Activated T-helper 1 cell treated with anti-CD3 and anti-CD28 coated beads, Interleukin-12 subunit alpha, Interleukin-12 subunit beta, Interleukin-2, Interleukin-4 antibody, amounts not matched to agents 30 ng/mL and 10 ng/mL and 1 ng/mL, durations not matched to agents 14 hours and 24 hours and 36 hours (primary cell): ENCODE measurements around the gene CHMP1A. TPM values are rescaled to one million over a fixed set of nuclear protein-coding genes. Genes with fewer than 3 reads are reported as not detected.
"Not testable (repeated sequence)": the region's sequence is repeated elsewhere in the genome, so short reads cannot be mapped to it uniquely, and the experiment has no call there.

Source experiments
- DNase-seq: peaks from one replicate; pipeline ENCODE4 v3.0.0; 2021; ENCODE audit warnings: low spot score
- H3K27ac Mint-ChIP-seq: one replicate; pipeline ENCODE4 v1.8.0; 2021; ENCODE audit warnings: mild to moderate bottlenecking, mixed read lengths
- H3K27me3 Mint-ChIP-seq: one replicate; pipeline ENCODE4 v1.8.0; 2022; ENCODE audit warnings: mild to moderate bottlenecking, moderate library complexity, mixed read lengths; ENCODE audit not compliant: insufficient read depth
- H3K36me3 Mint-ChIP-seq: one replicate; pipeline ENCODE4 v1.8.0; 2021; ENCODE audit warnings: low read depth, mixed read lengths
- H3K4me1 Mint-ChIP-seq: one replicate; pipeline ENCODE4 v1.8.0; 2021; ENCODE audit warnings: low read depth, mixed read lengths
- H3K4me3 Mint-ChIP-seq: one replicate; pipeline ENCODE4 v1.8.0; 2021; ENCODE audit warnings: mild to moderate bottlenecking, moderate library complexity, mixed read lengths
- H3K9me3 Mint-ChIP-seq: one replicate; pipeline ENCODE4 v1.8.0; 2021; ENCODE audit warnings: mixed read lengths
- intact Hi-C: fragments of 100-400 bp; cut with micrococcal nuclease; formaldehyde crosslinking; loops from one replicate; pipeline ENCODE4 v1.15.1; 2024
- total RNA-seq: library from RNA; stranded (reverse); gene quantifications from 2 replicates; pipeline ENCODE4 v1.2.3, GENCODE V29; 2022

Gene CHMP1A
- total RNA-seq: 85.7 and 87.7 TPM in 2 replicates

GRCh38 chr16:89657442-89658220, at the start of gene CHMP1A, which contains the start of gene SPATA33:
Gene CHMP1A, minus strand, starts transcription at chr16:89657708. Its CDS starts 120 bp downstream, at chr16:89657588.
Gene SPATA33, plus strand, starts transcription at chr16:89657836. Its CDS starts 76 bp downstream, at chr16:89657912.
- Mint-ChIP-seq H3K36me3 (peaks cover 27% of the 10 kb centered on the region), H3K4me3 (peak within 1 kb of the TSS; percentile 93), H3K27ac (peak within 1 kb of the TSS; percentile 84), H3K4me1 (peaks cover 56% of the 10 kb centered on the region), H3K27me3 (no peaks in the 10 kb centered on the region), H3K9me3 (no peaks in the 10 kb centered on the region)
- DNase-seq: peak; percentile 91
- intact Hi-C loops: loop anchor here (1.0 to 2.0 kb wide), 4 partner anchors 16 to 65 kb away; partner anchors contain the start of gene CDK10

DNA sequence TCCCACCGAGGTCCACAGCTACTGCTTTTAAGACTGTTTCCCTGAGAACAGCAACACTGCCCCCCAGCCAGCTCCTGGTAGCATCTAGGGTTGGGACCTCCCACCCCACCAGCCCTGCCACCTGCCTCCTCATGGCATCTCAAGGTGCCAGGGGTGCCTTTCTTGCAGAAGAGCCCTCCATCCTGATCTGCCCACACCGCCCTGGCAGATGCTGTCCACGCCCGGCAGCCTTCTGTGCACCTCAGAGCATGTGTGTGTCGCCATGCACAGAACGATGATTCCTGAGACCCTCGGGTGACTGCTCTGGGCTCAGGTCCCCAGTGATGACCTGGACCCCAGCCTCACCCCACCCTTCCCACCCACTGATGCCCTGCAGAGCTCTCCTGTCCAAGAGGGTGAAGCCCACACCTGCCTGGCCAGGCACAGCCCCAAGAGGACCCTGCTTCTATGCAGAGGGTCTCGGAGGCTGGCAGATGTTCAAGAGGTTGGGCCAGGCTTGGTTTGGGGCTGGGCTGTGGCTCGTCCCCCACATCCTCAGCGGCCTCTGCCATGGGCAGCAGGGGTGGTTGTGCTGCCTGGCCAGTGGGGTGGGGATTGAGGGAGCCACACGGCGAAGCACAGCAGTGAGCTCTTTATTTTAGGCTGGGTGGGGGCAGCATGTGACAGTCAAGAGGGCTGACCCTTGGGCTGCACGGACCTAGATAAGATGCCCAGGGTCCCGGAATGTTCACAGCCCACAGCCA, 49.2 kb upstream of the CHMP1A start:
- Mint-ChIP-seq H3K9me3 (no peaks in the 10 kb centered on the region), H3K27me3 (no peaks in the 10 kb centered on the region), H3K4me3 (no peak overlapping the region)

GRCh38 chr16:89705006-89705405, 47.5 kb upstream of the CHMP1A start:
- Mint-ChIP-seq H3K27ac (no peak overlapping the region), H3K4me1 (peaks cover 13% of the 10 kb centered on the region), H3K36me3 (no peaks in the 10 kb centered on the region), H3K4me3 (no peak overlapping the region), H3K9me3 (no peaks in the 10 kb centered on the region), H3K27me3 (no peaks in the 10 kb centered on the region)
- intact Hi-C loops: no loop called here
- DNase-seq: no peak

More for the DNA sequence above, 49.2 kb upstream of the CHMP1A start:
- intact Hi-C loops: loop anchor here (1.0 to 2.0 kb wide), 2 partner anchors 87 to 204 kb away; no protein-coding TSS in a partner anchor
- DNase-seq: no peak
- H3K36me3 Mint-ChIP-seq: no peaks in the 10 kb centered on the region
- H3K4me1 Mint-ChIP-seq: peaks cover 13% of the 10 kb centered on the region
- H3K27ac Mint-ChIP-seq: no peak overlapping the region

DNA sequence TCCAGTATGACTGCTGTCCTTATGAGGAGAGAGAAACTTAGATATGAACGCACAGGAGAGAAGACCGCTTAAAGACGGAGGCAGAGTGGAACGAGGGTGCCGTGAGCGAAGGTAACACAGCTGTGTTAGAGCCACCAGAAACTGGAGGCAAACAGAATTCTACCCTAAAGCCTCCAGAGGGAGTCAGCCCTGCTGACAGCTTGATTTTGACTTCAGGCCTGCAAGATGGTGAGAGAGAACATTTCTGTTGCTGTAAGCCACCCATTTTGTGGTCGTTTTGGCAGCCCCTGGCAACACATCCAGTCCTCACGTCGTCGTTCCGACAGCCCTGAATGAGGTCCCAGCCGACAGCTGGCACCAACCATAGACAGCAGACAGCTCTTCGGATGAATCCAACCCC, 46.8 kb upstream of the CHMP1A start:
- Mint-ChIP-seq H3K4me1 (peaks cover 13% of the 10 kb centered on the region), H3K27me3 (no peaks in the 10 kb centered on the region), H3K36me3 (no peaks in the 10 kb centered on the region), H3K27ac (no peak overlapping the region), H3K4me3 (no peak overlapping the region), H3K9me3 (no peaks in the 10 kb centered on the region)
- no peak for DNase-seq
- intact Hi-C loops: loop anchor here (5.0 kb wide), 1 partner anchor 218 kb away; the partner anchor contains the start of gene TUBB3

GRCh38 chr16:89701425-89702406, 44.2 kb upstream of the CHMP1A start, which contains the start of gene SPATA2L:
Gene SPATA2L, minus strand, starts transcription at chr16:89701705. Its CDS starts 473 bp downstream, at chr16:89701232.
- Mint-ChIP-seq H3K9me3 (no peaks in the 10 kb centered on the region), H3K36me3 (no peaks in the 10 kb centered on the region), H3K27ac (peak within 1 kb of the TSS; percentile 84), H3K27me3 (no peaks in the 10 kb centered on the region), H3K4me1 (peaks cover 13% of the 10 kb centered on the region), H3K4me3 (peak within 1 kb of the TSS; percentile 80)
- peak; percentile 95 for DNase-seq
- intact Hi-C loops: loop anchor here (1.0 to 5.0 kb wide), 4 partner anchors 10 to 221 kb away; partner anchors contain the start of genes FANCA and TUBB3

- Mint-ChIP-seq H3K4me3 (peak overlapping the region; percentile 80), H3K27me3 (no peaks in the 10 kb centered on the region), H3K27ac (peak overlapping the region; percentile 84), H3K9me3 (no peaks in the 10 kb centered on the region), H3K36me3 (no peaks in the 10 kb centered on the region), H3K4me1 (peaks cover 8% of the 10 kb centered on the region)
- DNase-seq: peak; percentile 45
- intact Hi-C loops: loop anchor here (1.0 to 5.0 kb wide), 8 partner anchors 15 to 221 kb away; partner anchors contain the start of genes CDK10, FANCA, SPIRE2 and TUBB3
Observed at GRCh38 chr16:89700649-89701424, 43.3 kb upstream of the CHMP1A start.

GRCh38 chr16:89700100-89700648, 42.7 kb upstream of the CHMP1A start:
- intact Hi-C loops: loop anchor here (1.0 to 5.0 kb wide), 6 partner anchors 14 to 222 kb away; partner anchors contain the start of genes CDK10, SPIRE2, TUBB3 and ZNF276
- H3K9me3 Mint-ChIP-seq: no peaks in the 10 kb centered on the region
- peaks cover 6% of the 10 kb centered on the region for H3K4me1 Mint-ChIP-seq
- H3K4me3 Mint-ChIP-seq: peak overlapping the region; percentile 75
- no peaks in the 10 kb centered on the region for H3K36me3 Mint-ChIP-seq
- H3K27ac Mint-ChIP-seq: peak overlapping the region; percentile 84
- H3K27me3 Mint-ChIP-seq: no peaks in the 10 kb centered on the region
- DNase-seq: peak; percentile 96

GRCh38 chr16:89699629-89700099, 42.2 kb upstream of the CHMP1A start:
- intact Hi-C loops: loop anchor here (1.0 to 5.0 kb wide), 6 partner anchors 13 to 223 kb away; partner anchors contain the start of genes CDK10, SPIRE2, TUBB3 and ZNF276
- peak overlapping the region; percentile 75 for H3K4me3 Mint-ChIP-seq

GRCh38 chr16:89698717-89699116, 41.2 kb upstream of the CHMP1A start:
- H3K4me1 Mint-ChIP-seq, DNase-seq, H3K9me3 Mint-ChIP-seq, intact Hi-C loops, H3K27me3 Mint-ChIP-seq, H3K27ac Mint-ChIP-seq, H3K36me3 Mint-ChIP-seq, H3K4me3 Mint-ChIP-seq: not testable (repeated sequence)

More at GRCh38 chr16:89699629-89700099, 42.2 kb upstream of the CHMP1A start:
- not testable (repeated sequence) for DNase-seq, H3K9me3 Mint-ChIP-seq, H3K27ac Mint-ChIP-seq, H3K36me3 Mint-ChIP-seq, H3K27me3 Mint-ChIP-seq, H3K4me1 Mint-ChIP-seq

GRCh38 chr16:89697616-89698331, 40.3 kb upstream of the CHMP1A start:
- DNase-seq: no peak

More at GRCh38 chr16:89697616-89698331, 40.3 kb upstream of the CHMP1A start:
- Mint-ChIP-seq H3K36me3 (peaks cover 6% of the 10 kb centered on the region), H3K4me1 (peaks cover 6% of the 10 kb centered on the region), H3K27me3 (no peaks in the 10 kb centered on the region), H3K27ac (no peak overlapping the region), H3K9me3 (no peaks in the 10 kb centered on the region), H3K4me3 (no peak overlapping the region)
- intact Hi-C loops: no loop called here
